Osteoblast (primary cell): Measurements from ENCODE around the gene ARHGAP18. TPM values are rescaled to one million over a fixed set of nuclear protein-coding genes. Genes with fewer than 3 reads are reported as not detected.

Experiments
- DNase-seq: peaks from one replicate; pipeline ENCODE4 v3.0.0; 2011; ENCODE audit warnings: low spot score, mixed read lengths; ENCODE audit not compliant: insufficient read length; ENCODE audit errors: missing footprints
- H2AFZ ChIP-seq: 2 replicates; pipeline ENCODE4 v1.6.0; 2011; ENCODE audit warnings: mild to moderate bottlenecking, low read length
- H3K27ac ChIP-seq: 2 replicates; pipeline ENCODE4 v1.5.1; 2011; ENCODE audit warnings: mild to moderate bottlenecking, low read depth, low read length, moderate library complexity
- H3K27me3 ChIP-seq: 2 replicates; pipeline ENCODE4 v1.6.0; 2012; ENCODE audit warnings: mild to moderate bottlenecking, control low read depth, inconsistent platforms, low read length, moderate library complexity; ENCODE audit not compliant: insufficient read depth
- H3K36me3 ChIP-seq: 2 replicates; pipeline ENCODE4 v1.5.1; 2011; ENCODE audit warnings: mild to moderate bottlenecking, low read length, control low read depth, moderate library complexity; ENCODE audit not compliant: insufficient read depth
- H3K4me1 ChIP-seq: 2 replicates; pipeline ENCODE4 v1.5.1; 2011; ENCODE audit warnings: mild to moderate bottlenecking, low read length, control low read depth, moderate library complexity; ENCODE audit not compliant: insufficient read depth
- H3K4me2 ChIP-seq: 2 replicates; pipeline ENCODE4 v1.6.0; 2011; ENCODE audit warnings: mild to moderate bottlenecking, low read length; ENCODE audit not compliant: insufficient read depth
- H3K4me3 ChIP-seq: fragments of 200-600 bp; sonication (generic); 3 replicates; pipeline ENCODE4 v1.5.1; 2012; ENCODE audit warnings: mild to moderate bottlenecking, low read length, inconsistent platforms; ENCODE audit not compliant: insufficient read depth
- H3K79me2 ChIP-seq: 2 replicates; pipeline ENCODE4 v1.6.0; 2012; ENCODE audit warnings: mild to moderate bottlenecking, low read length, control low read depth, inconsistent platforms; ENCODE audit not compliant: insufficient read depth
- H3K9me3 ChIP-seq: 2 replicates; pipeline ENCODE4 v1.5.1; 2011; ENCODE audit warnings: low read depth, low read length, control low read depth
- H4K20me1 ChIP-seq: 2 replicates; pipeline ENCODE4 v1.6.0; 2012; ENCODE audit warnings: mild to moderate bottlenecking, low read length, control low read depth; ENCODE audit not compliant: insufficient read depth
- CTCF ChIP-seq: IDR thresholded peaks from 2 replicates; pipeline ENCODE4 v1.5.1; 2011; ENCODE audit warnings: mild to moderate bottlenecking, low read depth, low read length, moderate library complexity; ENCODE audit errors: extremely low read depth
- total RNA-seq: library from RNA; depleted of rRNA; stranded (reverse); fragments of >200 nt; gene quantifications from 2 replicates; pipeline ENCODE4 v1.2.3, GENCODE V29; 2012

ARHGAP18 gene
- total RNA-seq, 1 donor, result 21.0 TPM

GRCh38 chr6:129543981-129544380 is 166.0 kb downstream of the ARHGAP18 start:
- Histone ChIP-seq H3K36me3 (peaks cover 5% of the 10 kb centered on the region), H3K9me3 (no peaks in the 10 kb centered on the region), H3K4me2 (no peak overlapping the region), H3K4me1 (no peaks in the 10 kb centered on the region), H3K27me3 (no peaks in the 10 kb centered on the region), H3K27ac (no peak overlapping the region), H3K4me3 (no peak overlapping the region), H4K20me1 (no peaks in the 10 kb centered on the region), H3K79me2 (no peaks in the 10 kb centered on the region), H2AFZ (no peak overlapping the region)
- DNase-seq, result no peak
- TF ChIP-seq CTCF, result no peak

- no peak overlapping the region for H3K27ac ChIP-seq
- no peaks in the 10 kb centered on the region for H3K79me2 ChIP-seq
- TF ChIP-seq CTCF, result no peak
Observed at GRCh38 chr6:129542705-129543104, 167.3 kb downstream of the ARHGAP18 start.

GRCh38 chr6:129539032-129539431 is 170.9 kb downstream of the ARHGAP18 start:
- no peaks in the 10 kb centered on the region for H3K4me1 ChIP-seq

More at GRCh38 chr6:129542705-129543104, 167.3 kb downstream of the ARHGAP18 start:
- H3K36me3 ChIP-seq, result peaks cover 7% of the 10 kb centered on the region
- no peaks in the 10 kb centered on the region for H3K9me3 ChIP-seq
- no peak overlapping the region for H3K4me3 ChIP-seq
- H4K20me1 ChIP-seq, result no peaks in the 10 kb centered on the region
- H3K27me3 ChIP-seq, result no peaks in the 10 kb centered on the region
- H3K4me1 ChIP-seq, result no peaks in the 10 kb centered on the region
- no peak overlapping the region for H3K4me2 ChIP-seq
- DNase-seq, result no peak
- no peak overlapping the region for H2AFZ ChIP-seq

GRCh38 chr6:129536271-129536670 is 173.7 kb downstream of the ARHGAP18 start:
- Histone ChIP-seq H3K36me3 (peaks cover 7% of the 10 kb centered on the region), H3K4me2 (no peak overlapping the region), H3K9me3 (no peaks in the 10 kb centered on the region), H3K4me3 (no peak overlapping the region), H4K20me1 (no peaks in the 10 kb centered on the region), H3K4me1 (no peaks in the 10 kb centered on the region), H3K79me2 (no peaks in the 10 kb centered on the region), H2AFZ (no peak overlapping the region), H3K27ac (no peak overlapping the region), H3K27me3 (no peaks in the 10 kb centered on the region)
- no peak for TF ChIP-seq CTCF
- no peak for DNase-seq

More at GRCh38 chr6:129539032-129539431, 170.9 kb downstream of the ARHGAP18 start:
- H4K20me1 ChIP-seq, result no peaks in the 10 kb centered on the region
- no peak overlapping the region for H3K4me2 ChIP-seq
- H3K27me3 ChIP-seq, result no peaks in the 10 kb centered on the region
- no peak for DNase-seq
- no peaks in the 10 kb centered on the region for H3K9me3 ChIP-seq
- no peak overlapping the region for H3K4me3 ChIP-seq
- no peak overlapping the region for H2AFZ ChIP-seq
- H3K27ac ChIP-seq, result no peak overlapping the region
- H3K79me2 ChIP-seq, result no peaks in the 10 kb centered on the region
- no peak for TF ChIP-seq CTCF
- peaks cover 7% of the 10 kb centered on the region for H3K36me3 ChIP-seq
